Suppressor macrophage treated with lipopolysaccharide for 4 hours (primary cell): ENCODE measurements around the gene MED31.
"Not testable (repeated sequence)": the region's sequence is repeated elsewhere in the genome, so short reads cannot be mapped to it uniquely, and the experiment has no call there.

Experiments used
- DNase-seq: peaks from one replicate; pipeline ENCODE4 v3.0.0-alpha.2; 2020

The MED31 gene

GRCh38 chr17:6608321-6608720, 43.1 kb downstream of the MED31 start:
- no peak for DNase-seq

- no peak for DNase-seq
Measured at GRCh38 chr17:6605142-6605541, 46.3 kb downstream of the MED31 start.

GRCh38 chr17:6603744-6604325, 47.6 kb downstream of the MED31 start:
- DNase-seq: no peak

GRCh38 chr17:6602141-6602540, 49.3 kb downstream of the MED31 start:
- peak; percentile 53 for DNase-seq

- peak; percentile 74 for DNase-seq
Measured at GRCh38 chr17:6599364-6599763, 52.0 kb downstream of the MED31 start.

GRCh38 chr17:6597727-6598126, 53.7 kb downstream of the MED31 start:
- no peak for DNase-seq

- DNase-seq: no peak
Measured at GRCh38 chr17:6596941-6597340, 54.5 kb downstream of the MED31 start.

GRCh38 chr17:6596511-6596910, 54.9 kb downstream of the MED31 start:
- no peak for DNase-seq

- DNase-seq: no peak
Measured at GRCh38 chr17:6596081-6596480, 55.3 kb downstream of the MED31 start.

- DNase-seq: not testable (repeated sequence)
Measured at GRCh38 chr17:6593371-6593770, 58.0 kb downstream of the MED31 start.
